ENCODE results near the gene SLC44A1.

The SLC44A1 gene

GRCh38 chr9:105275938-105276337 is 31.5 kb downstream of the SLC44A1 start:
- no peak for DNase-seq

- DNase-seq, result no peak
Observed at GRCh38 chr9:105278751-105279150, 34.3 kb downstream of the SLC44A1 start.

GRCh38 chr9:105280691-105281090 is 36.2 kb downstream of the SLC44A1 start:
- DNase-seq, result no peak

GRCh38 chr9:105281272-105281671 is 36.8 kb downstream of the SLC44A1 start:
- DNase-seq, result no peak

GRCh38 chr9:105281926-105282325 is 37.5 kb downstream of the SLC44A1 start:
- DNase-seq, result no peak

- no peak for DNase-seq
Observed at GRCh38 chr9:105282870-105283621, 38.6 kb downstream of the SLC44A1 start.

GRCh38 chr9:105283795-105284194 is 39.3 kb downstream of the SLC44A1 start:
- no peak for DNase-seq

- no peak for DNase-seq
Observed at GRCh38 chr9:105284463-105284862, 40.0 kb downstream of the SLC44A1 start.

- DNase-seq, result no peak
Observed at GRCh38 chr9:105286098-105286497, 41.6 kb downstream of the SLC44A1 start.

- no peak for DNase-seq
Observed at GRCh38 chr9:105289305-105289704, 44.9 kb downstream of the SLC44A1 start.

- peak; percentile 48 for DNase-seq
Observed at GRCh38 chr9:105290418-105290817, 46.0 kb downstream of the SLC44A1 start.

GRCh38 chr9:105290954-105291353 is 46.5 kb downstream of the SLC44A1 start:
- DNase-seq, result no peak

- DNase-seq, result no peak
Observed at GRCh38 chr9:105291422-105291859, 47.0 kb downstream of the SLC44A1 start.

- DNase-seq, result no peak
Observed at GRCh38 chr9:105291938-105292337, 47.5 kb downstream of the SLC44A1 start.

GRCh38 chr9:105293408-105293807 is 49.0 kb downstream of the SLC44A1 start:
- no peak for DNase-seq

- DNase-seq, result no peak
Observed at GRCh38 chr9:105295201-105295550, 50.7 kb downstream of the SLC44A1 start.

- no peak for DNase-seq
Observed at GRCh38 chr9:105295986-105296385, 51.5 kb downstream of the SLC44A1 start.

- no peak for DNase-seq
Observed at GRCh38 chr9:105296445-105296844, 52.0 kb downstream of the SLC44A1 start.

- no peak for DNase-seq
Observed at GRCh38 chr9:105296877-105297287, 52.4 kb downstream of the SLC44A1 start.

GRCh38 chr9:105297442-105298075 is 53.1 kb downstream of the SLC44A1 start:
- DNase-seq, result no peak

GRCh38 chr9:105299190-105299854 is 54.9 kb downstream of the SLC44A1 start:
- DNase-seq, result no peak

GRCh38 chr9:105302728-105303127 is 58.3 kb downstream of the SLC44A1 start:
- DNase-seq, result no peak

GRCh38 chr9:105305856-105306255 is 61.4 kb downstream of the SLC44A1 start:
- no peak for DNase-seq

Measured in NCI-H1105 (cell line).